ENCODE measurements around the gene TOGARAM2.

Gene TOGARAM2

DNA sequence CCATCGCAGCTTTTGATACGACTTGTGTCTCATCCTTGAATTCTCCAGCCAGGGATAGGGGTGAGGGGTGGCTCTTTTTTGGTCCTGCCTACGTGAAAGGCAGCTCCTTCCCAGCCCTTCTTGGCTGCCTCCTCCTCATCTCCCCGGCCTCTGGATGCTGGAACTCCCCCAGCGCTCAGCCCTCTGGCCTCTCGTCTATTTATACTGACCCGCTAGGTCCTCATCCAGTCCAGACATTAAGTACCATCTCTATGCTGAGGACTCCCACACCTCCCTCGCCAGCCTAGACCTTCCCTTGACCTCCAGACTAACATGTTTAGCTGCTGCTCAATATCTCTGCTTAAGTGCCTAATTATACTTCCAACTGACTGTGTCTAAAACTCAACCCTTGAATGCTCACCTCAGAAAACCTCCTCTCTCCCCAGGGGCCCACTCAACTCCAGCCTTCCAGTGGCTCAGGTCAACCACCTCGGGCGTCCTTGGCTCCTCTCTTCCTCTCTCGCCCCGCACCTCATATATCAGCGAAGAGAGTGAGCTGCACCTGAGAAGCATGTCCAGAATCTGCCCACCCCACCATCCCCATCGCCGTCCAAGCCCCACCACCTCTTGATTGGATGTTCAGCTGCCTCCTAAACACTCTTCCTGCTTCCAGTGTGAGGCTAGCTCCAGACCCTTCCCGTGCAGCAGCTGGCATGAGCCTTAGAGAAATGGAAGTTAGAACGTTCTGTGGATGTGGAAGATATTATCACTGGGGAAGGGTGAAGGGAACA, 34.8 kb downstream of the TOGARAM2 start:
- no peaks in the 10 kb centered on the region for H3K27me3 ChIP-seq (ENCODE audit: control insufficient read depth, insufficient read depth, low read length)
- no peak overlapping the region for H3K9ac ChIP-seq (ENCODE audit: low read length)
- no peak overlapping the region for H3K4me3 ChIP-seq (ENCODE audit: low read length)
- H3K9me3 ChIP-seq (ENCODE audit: control insufficient read depth, low read depth, low read length): no peaks in the 10 kb centered on the region
- no peak overlapping the region for H3K27ac ChIP-seq (ENCODE audit: low read length)
- H3K4me1 ChIP-seq (ENCODE audit: control insufficient read depth, low read depth, low read length): peaks cover 6% of the 10 kb centered on the region
- no peaks in the 10 kb centered on the region for H3K36me3 ChIP-seq (ENCODE audit: control insufficient read depth, low read depth, low read length)

DNA sequence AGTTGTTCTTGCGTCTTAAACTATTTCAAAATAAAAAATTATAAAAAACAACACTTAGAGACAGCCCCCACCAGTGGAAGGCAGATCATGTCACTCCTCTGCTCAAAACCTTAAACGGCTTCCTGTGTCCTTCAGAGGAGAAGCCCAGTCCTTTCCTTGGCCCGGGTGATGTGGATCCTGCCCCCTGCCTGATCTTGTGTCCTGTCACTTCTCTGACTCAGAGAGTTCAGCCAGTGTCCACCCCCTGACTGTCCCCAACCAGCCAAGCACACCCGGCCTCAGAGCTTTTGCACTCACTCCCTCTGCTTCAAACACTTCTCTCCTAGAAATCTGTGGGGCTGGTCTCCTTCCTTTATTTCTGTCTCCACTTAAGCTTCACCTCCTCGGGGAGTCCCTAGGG, 35.4 kb downstream of the TOGARAM2 start:
- H3K9me3 ChIP-seq (ENCODE audit: control insufficient read depth, low read depth, low read length): no peaks in the 10 kb centered on the region
- no peaks in the 10 kb centered on the region for H3K27me3 ChIP-seq (ENCODE audit: control insufficient read depth, insufficient read depth, low read length)
- H3K27ac ChIP-seq (ENCODE audit: low read length): no peak overlapping the region
- no peak overlapping the region for H3K9ac ChIP-seq (ENCODE audit: low read length)
- H3K4me3 ChIP-seq (ENCODE audit: low read length): no peak overlapping the region
- no peaks in the 10 kb centered on the region for H3K36me3 ChIP-seq (ENCODE audit: control insufficient read depth, low read depth, low read length)
- H3K4me1 ChIP-seq (ENCODE audit: control insufficient read depth, low read depth, low read length): no peaks in the 10 kb centered on the region

- H3K9me3 ChIP-seq (ENCODE audit: control insufficient read depth, low read depth, low read length): no peaks in the 10 kb centered on the region
- H3K27ac ChIP-seq (ENCODE audit: low read length): no peak overlapping the region
- no peaks in the 10 kb centered on the region for H3K4me1 ChIP-seq (ENCODE audit: control insufficient read depth, low read depth, low read length)
- no peak overlapping the region for H3K9ac ChIP-seq (ENCODE audit: low read length)
- no peak overlapping the region for H3K4me3 ChIP-seq (ENCODE audit: low read length)
- H3K36me3 ChIP-seq (ENCODE audit: control insufficient read depth, low read depth, low read length): no peaks in the 10 kb centered on the region
- no peaks in the 10 kb centered on the region for H3K27me3 ChIP-seq (ENCODE audit: control insufficient read depth, insufficient read depth, low read length)
Measured at GRCh38 chr2:29017716-29018435, 36.8 kb downstream of the TOGARAM2 start.

GRCh38 chr2:29021886-29022285, 40.8 kb downstream of the TOGARAM2 start:
- H3K36me3 ChIP-seq (ENCODE audit: control insufficient read depth, low read depth, low read length): no peaks in the 10 kb centered on the region
- H3K4me3 ChIP-seq (ENCODE audit: low read length): no peak overlapping the region
- no peak overlapping the region for H3K27ac ChIP-seq (ENCODE audit: low read length)
- no peaks in the 10 kb centered on the region for H3K4me1 ChIP-seq (ENCODE audit: control insufficient read depth, low read depth, low read length)
- H3K27me3 ChIP-seq (ENCODE audit: control insufficient read depth, insufficient read depth, low read length): no peaks in the 10 kb centered on the region
- H3K9me3 ChIP-seq (ENCODE audit: control insufficient read depth, low read depth, low read length): no peaks in the 10 kb centered on the region
- H3K9ac ChIP-seq (ENCODE audit: low read length): no peak overlapping the region

- Histone ChIP-seq H3K36me3 (ENCODE audit: control insufficient read depth, low read depth, low read length) (no peaks in the 10 kb centered on the region), H3K9me3 (ENCODE audit: control insufficient read depth, low read depth, low read length) (no peaks in the 10 kb centered on the region), H3K27ac (ENCODE audit: low read length) (no peak overlapping the region), H3K27me3 (ENCODE audit: control insufficient read depth, insufficient read depth, low read length) (no peaks in the 10 kb centered on the region), H3K9ac (ENCODE audit: low read length) (no peak overlapping the region), H3K4me3 (ENCODE audit: low read length) (no peak overlapping the region), H3K4me1 (ENCODE audit: control insufficient read depth, low read depth, low read length) (no peaks in the 10 kb centered on the region)
Measured at GRCh38 chr2:29022679-29023078, 41.6 kb downstream of the TOGARAM2 start.

DNA sequence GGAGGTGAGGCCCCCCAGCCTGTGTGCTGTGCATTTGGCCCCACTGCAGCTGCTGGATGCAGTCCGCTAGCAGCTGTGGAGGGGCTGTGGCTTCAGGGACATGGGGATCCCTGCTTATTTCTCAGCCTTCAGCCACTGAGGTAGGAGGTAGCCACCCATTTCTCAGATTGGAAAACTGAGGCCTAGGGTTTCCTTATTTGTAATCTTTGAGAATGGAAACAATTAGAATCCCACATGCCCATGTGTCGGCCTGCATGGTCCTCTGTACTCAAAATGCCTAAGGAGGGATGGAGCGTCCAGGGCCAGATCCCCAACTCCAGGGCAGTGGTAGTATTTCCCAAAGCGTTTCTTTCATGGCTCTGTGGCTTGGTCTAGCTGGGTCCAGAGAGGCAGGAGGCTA, 42.1 kb downstream of the TOGARAM2 start:
- Histone ChIP-seq H3K4me3 (ENCODE audit: low read length) (no peak overlapping the region), H3K4me1 (ENCODE audit: control insufficient read depth, low read depth, low read length) (no peaks in the 10 kb centered on the region), H3K27me3 (ENCODE audit: control insufficient read depth, insufficient read depth, low read length) (no peaks in the 10 kb centered on the region), H3K36me3 (ENCODE audit: control insufficient read depth, low read depth, low read length) (no peaks in the 10 kb centered on the region), H3K9me3 (ENCODE audit: control insufficient read depth, low read depth, low read length) (no peaks in the 10 kb centered on the region), H3K9ac (ENCODE audit: low read length) (no peak overlapping the region), H3K27ac (ENCODE audit: low read length) (no peak overlapping the region)

DNA sequence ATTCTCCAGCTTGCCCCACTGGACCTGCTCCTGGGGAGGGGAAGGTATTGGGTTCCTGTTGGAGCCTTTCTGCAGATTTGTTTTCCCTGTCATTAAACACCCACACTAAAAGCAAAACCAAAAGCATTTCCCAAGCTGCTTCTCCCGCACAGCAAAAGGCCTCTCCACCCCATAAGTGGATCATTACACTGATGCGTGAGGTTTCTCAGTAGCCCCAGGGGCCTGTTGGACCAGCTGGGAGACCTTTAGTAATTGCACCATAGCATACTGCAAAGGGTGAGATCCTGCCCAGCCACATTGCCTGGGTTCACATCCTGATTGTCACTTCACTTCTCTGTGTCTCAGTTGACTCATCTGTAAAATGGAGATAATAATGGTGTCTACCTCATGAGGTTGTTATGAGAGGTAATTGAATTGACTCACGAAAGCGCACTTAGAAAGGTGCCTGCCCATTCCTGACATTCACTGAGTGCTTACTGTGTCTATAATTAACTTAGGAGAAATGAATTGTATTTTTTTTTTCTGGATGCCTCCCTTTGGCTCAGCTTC, 43.9 kb downstream of the TOGARAM2 start:
- Histone ChIP-seq H3K36me3 (ENCODE audit: control insufficient read depth, low read depth, low read length) (no peaks in the 10 kb centered on the region), H3K27ac (ENCODE audit: low read length) (no peak overlapping the region), H3K27me3 (ENCODE audit: control insufficient read depth, insufficient read depth, low read length) (no peaks in the 10 kb centered on the region), H3K9ac (ENCODE audit: low read length) (no peak overlapping the region), H3K4me3 (ENCODE audit: low read length) (no peak overlapping the region), H3K9me3 (ENCODE audit: control insufficient read depth, low read depth, low read length) (no peaks in the 10 kb centered on the region), H3K4me1 (ENCODE audit: control insufficient read depth, low read depth, low read length) (no peaks in the 10 kb centered on the region)

- no peak overlapping the region for H3K4me3 ChIP-seq (ENCODE audit: low read length)
- H3K27me3 ChIP-seq (ENCODE audit: control insufficient read depth, insufficient read depth, low read length): no peaks in the 10 kb centered on the region
- H3K9me3 ChIP-seq (ENCODE audit: control insufficient read depth, low read depth, low read length): no peaks in the 10 kb centered on the region
- H3K36me3 ChIP-seq (ENCODE audit: control insufficient read depth, low read depth, low read length): no peaks in the 10 kb centered on the region
- no peak overlapping the region for H3K27ac ChIP-seq (ENCODE audit: low read length)
- no peak overlapping the region for H3K9ac ChIP-seq (ENCODE audit: low read length)
- no peaks in the 10 kb centered on the region for H3K4me1 ChIP-seq (ENCODE audit: control insufficient read depth, low read depth, low read length)
Measured at GRCh38 chr2:29025711-29026110, 44.6 kb downstream of the TOGARAM2 start.

DNA sequence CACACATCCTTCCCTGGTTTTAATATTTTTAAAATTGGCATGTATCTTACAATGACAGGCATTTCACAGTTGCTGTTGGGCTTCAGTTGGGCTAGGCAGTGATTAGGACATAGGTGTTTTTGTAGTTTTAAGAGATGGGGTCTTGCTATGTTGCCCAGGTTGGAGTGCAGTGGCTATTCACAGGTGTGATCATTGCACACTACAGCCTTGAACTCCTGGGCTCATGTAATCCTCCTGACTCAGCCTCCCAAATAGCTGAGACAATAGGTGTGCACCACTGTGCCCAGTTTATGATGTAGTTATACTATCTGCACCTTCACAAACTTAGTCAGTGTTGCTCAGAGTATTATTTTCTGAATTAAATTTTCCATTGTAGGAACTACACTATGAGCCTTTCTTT, 49.9 kb downstream of the TOGARAM2 start:
- no peaks in the 10 kb centered on the region for H3K9me3 ChIP-seq (ENCODE audit: control insufficient read depth, low read depth, low read length)
- H3K27me3 ChIP-seq (ENCODE audit: control insufficient read depth, insufficient read depth, low read length): no peaks in the 10 kb centered on the region
- no peak overlapping the region for H3K4me3 ChIP-seq (ENCODE audit: low read length)
- no peaks in the 10 kb centered on the region for H3K36me3 ChIP-seq (ENCODE audit: control insufficient read depth, low read depth, low read length)
- no peaks in the 10 kb centered on the region for H3K4me1 ChIP-seq (ENCODE audit: control insufficient read depth, low read depth, low read length)
- H3K9ac ChIP-seq (ENCODE audit: low read length): no peak overlapping the region
- no peak overlapping the region for H3K27ac ChIP-seq (ENCODE audit: low read length)

DNA sequence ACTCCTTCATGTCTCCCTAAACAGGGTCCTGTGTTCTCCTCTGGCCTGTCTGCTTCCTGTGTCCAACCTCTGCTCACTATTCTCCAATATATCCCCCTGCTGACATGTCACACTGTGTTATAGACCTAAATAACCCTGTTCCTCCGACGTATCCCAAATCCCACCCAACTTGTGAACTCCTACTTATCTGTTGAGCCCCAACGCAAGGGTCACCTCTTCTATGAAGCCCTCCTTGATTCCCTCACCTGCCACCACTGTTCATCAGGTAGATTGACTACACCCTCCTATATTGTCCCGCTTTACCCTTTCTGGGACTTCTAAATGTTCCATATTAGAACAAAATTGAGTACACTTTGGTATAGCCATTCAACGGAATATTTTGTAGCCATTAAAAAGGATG, 51.1 kb downstream of the TOGARAM2 start:
- Histone ChIP-seq H3K36me3 (ENCODE audit: control insufficient read depth, low read depth, low read length) (no peaks in the 10 kb centered on the region), H3K27me3 (ENCODE audit: control insufficient read depth, insufficient read depth, low read length) (no peaks in the 10 kb centered on the region), H3K27ac (ENCODE audit: low read length) (no peak overlapping the region), H3K9ac (ENCODE audit: low read length) (no peak overlapping the region), H3K9me3 (ENCODE audit: control insufficient read depth, low read depth, low read length) (no peaks in the 10 kb centered on the region), H3K4me1 (ENCODE audit: control insufficient read depth, low read depth, low read length) (no peaks in the 10 kb centered on the region), H3K4me3 (ENCODE audit: low read length) (no peak overlapping the region)

DNA sequence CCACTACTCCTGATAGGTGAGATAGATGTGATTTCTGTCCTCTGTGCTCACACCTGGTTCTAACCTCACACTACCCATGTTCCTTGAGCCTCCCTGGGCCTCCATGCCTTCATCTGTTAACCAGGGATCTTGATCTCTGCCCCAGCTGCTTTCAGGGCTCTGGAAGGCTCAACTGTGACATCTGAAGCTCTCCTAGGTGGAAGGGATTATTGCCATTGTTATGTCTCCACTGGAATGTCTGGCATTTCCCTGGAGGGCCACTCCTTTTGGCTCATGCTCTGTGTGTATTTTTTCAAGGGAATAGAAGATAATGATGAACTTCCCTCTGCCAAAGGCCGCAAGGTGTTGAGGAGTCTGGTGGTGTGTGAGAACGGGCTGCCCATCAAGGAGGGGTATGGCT, 52.1 kb downstream of the TOGARAM2 start:
- Histone ChIP-seq H3K36me3 (ENCODE audit: control insufficient read depth, low read depth, low read length) (no peaks in the 10 kb centered on the region), H3K9ac (ENCODE audit: low read length) (no peak overlapping the region), H3K27ac (ENCODE audit: low read length) (no peak overlapping the region), H3K9me3 (ENCODE audit: control insufficient read depth, low read depth, low read length) (no peaks in the 10 kb centered on the region), H3K4me1 (ENCODE audit: control insufficient read depth, low read depth, low read length) (no peaks in the 10 kb centered on the region), H3K4me3 (ENCODE audit: low read length) (no peak overlapping the region), H3K27me3 (ENCODE audit: control insufficient read depth, insufficient read depth, low read length) (no peaks in the 10 kb centered on the region)

DNA sequence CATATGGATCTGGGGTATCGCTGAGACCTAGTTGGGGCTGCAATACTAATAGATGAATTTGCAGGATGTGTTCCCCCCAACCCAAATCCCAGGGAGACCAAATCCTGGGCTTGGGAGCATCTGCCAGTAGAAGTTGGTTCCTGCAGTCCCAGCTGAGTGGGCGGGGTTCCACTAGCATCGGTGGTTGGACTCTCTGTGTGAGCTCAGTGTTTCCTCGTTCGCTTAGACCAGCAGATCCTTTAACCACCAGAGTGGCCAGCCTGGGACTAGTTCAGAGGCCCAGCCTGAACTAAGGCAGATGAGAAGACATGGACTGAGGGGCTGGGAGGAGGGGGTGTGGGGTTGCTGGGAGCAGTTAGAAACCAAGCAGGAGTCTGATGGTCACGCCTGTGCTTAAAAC, 52.6 kb downstream of the TOGARAM2 start:
- Histone ChIP-seq H3K27me3 (ENCODE audit: control insufficient read depth, insufficient read depth, low read length) (no peaks in the 10 kb centered on the region), H3K9ac (ENCODE audit: low read length) (no peak overlapping the region), H3K36me3 (ENCODE audit: control insufficient read depth, low read depth, low read length) (no peaks in the 10 kb centered on the region), H3K4me3 (ENCODE audit: low read length) (no peak overlapping the region), H3K4me1 (ENCODE audit: control insufficient read depth, low read depth, low read length) (no peaks in the 10 kb centered on the region), H3K27ac (ENCODE audit: low read length) (no peak overlapping the region), H3K9me3 (ENCODE audit: control insufficient read depth, low read depth, low read length) (no peaks in the 10 kb centered on the region)
